ENCODE results near the gene GJE1. TPM values are rescaled to one million over a fixed set of nuclear protein-coding genes. Genes with fewer than 3 reads are reported as not detected.

Gene GJE1
- total and polyA plus RNA-seq, 11 donors = not detected

- TF ChIP-seq POLR2A (IDR thresholded peaks at IDR 0.05) (no peak), CTCF (IDR thresholded peaks at IDR 0.05) (no peak)
- ATAC-seq (no peak), DNase-seq (no peak)
- intact Hi-C loops (cut with DNase I) = no loop called here
- WGBS, 4 donors = 87 to 91% (median 89%) methylated on average over 4 of the region's 4 CpGs
- H3K27ac ChIP-seq = no peak overlapping the region
- H3K4me3 ChIP-seq = no peak overlapping the region
- peaks cover 0 to 42% (median 35%) of the 10 kb centered on the region in 9 donors for H3K36me3 ChIP-seq
- H3K9me3 ChIP-seq = no peaks in the 10 kb centered on the region
- peaks cover 0 to 25% (median 9%) of the 10 kb centered on the region in 12 donors for H3K4me1 ChIP-seq
- no peaks in the 10 kb centered on the region for H3K27me3 ChIP-seq
Observed at GRCh38 chr6:142165227-142165626, 32.5 kb downstream of the GJE1 start.

DNA sequence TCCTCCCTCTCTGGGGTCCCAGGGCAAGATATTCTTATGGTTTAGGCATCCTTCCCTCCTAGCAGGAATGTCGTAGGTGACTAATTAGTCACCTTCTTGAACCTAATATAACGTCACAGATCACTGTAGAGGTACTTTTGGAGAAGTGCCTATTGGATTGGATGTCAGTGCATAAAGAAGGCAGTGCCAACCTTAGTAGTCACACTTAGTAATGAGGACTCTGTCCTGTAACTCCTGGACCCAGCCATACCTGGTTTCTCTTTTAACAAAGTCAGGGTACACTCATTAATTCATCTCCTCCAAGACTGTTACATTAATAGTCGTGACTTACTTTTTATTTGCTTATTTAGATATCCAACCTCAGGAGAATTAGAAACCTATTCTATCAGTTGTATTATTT lies 34.3 kb downstream of the GJE1 start:
- no peak overlapping the region for H3K27ac ChIP-seq
- peaks cover 0 to 22% (median 6%) of the 10 kb centered on the region in 12 donors for H3K4me1 ChIP-seq
- peaks cover 0 to 60% (median 53%) of the 10 kb centered on the region in 9 donors for H3K36me3 ChIP-seq
- DNase-seq (no peak), ATAC-seq (no peak)
- 58 to 74% (median 66%) methylated on average over 3 of the region's 3 CpGs for WGBS, 4 donors
- H3K4me3 ChIP-seq = no peak overlapping the region
- no peak for TF ChIP-seq CTCF (IDR thresholded peaks at IDR 0.05)
- TF ChIP-seq POLR2A (IDR thresholded peaks at IDR 0.05) = no peak
- intact Hi-C loops (cut with DNase I) = no loop called here
- no peaks in the 10 kb centered on the region for H3K9me3 ChIP-seq
- no peaks in the 10 kb centered on the region for H3K27me3 ChIP-seq

DNA sequence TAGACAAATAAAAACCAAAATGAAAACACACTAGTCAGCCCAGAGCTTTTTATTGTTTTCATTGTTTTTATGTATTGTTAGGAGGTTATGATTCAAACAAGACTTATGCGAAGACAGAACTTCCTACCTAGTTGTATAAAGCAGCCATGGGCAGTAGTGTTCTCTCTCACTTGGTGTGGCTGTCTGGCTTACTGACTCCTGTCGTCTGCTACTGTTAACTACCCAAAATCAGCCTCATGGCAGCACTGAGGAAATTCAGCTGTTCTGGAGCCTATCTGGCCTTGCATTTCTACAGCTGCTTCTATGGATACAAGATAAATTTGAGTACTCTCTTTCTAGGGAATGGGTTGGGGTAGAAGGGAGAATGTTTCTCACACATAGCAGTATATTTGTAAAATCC lies 34.8 kb downstream of the GJE1 start:
- no peak overlapping the region for H3K4me3 ChIP-seq
- H3K9me3 ChIP-seq = no peaks in the 10 kb centered on the region
- H3K27me3 ChIP-seq = no peaks in the 10 kb centered on the region
- intact Hi-C loops (cut with DNase I) = no loop called here
- no peak overlapping the region for H3K27ac ChIP-seq
- ATAC-seq (no peak), DNase-seq (no peak)
- H3K4me1 ChIP-seq = peaks cover 0 to 18% (median 5%) of the 10 kb centered on the region in 12 donors
- 58 to 59% (median 58%) methylated on average over 2 of the region's 2 CpGs for WGBS, 4 donors
- TF ChIP-seq POLR2A (IDR thresholded peaks at IDR 0.05) (no peak), CTCF (IDR thresholded peaks at IDR 0.05) (no peak)
- H3K36me3 ChIP-seq = peaks cover 0 to 65% (median 57%) of the 10 kb centered on the region in 9 donors

GRCh38 chr6:142171351-142171750 lies 38.6 kb downstream of the GJE1 start:
- Histone ChIP-seq H3K27me3 (no peaks in the 10 kb centered on the region), H3K4me3 (no peak overlapping the region), H3K27ac (no peak overlapping the region), H3K36me3 (peaks cover 0 to 90% (median 74%) of the 10 kb centered on the region in 9 donors), H3K4me1 (no peaks in the 10 kb centered on the region), H3K9me3 (no peaks in the 10 kb centered on the region)
- TF ChIP-seq POLR2A (IDR thresholded peaks at IDR 0.05) = no peak
- TF ChIP-seq CTCF (IDR thresholded peaks at IDR 0.05) = no peak
- DNase-seq (no peak), ATAC-seq (no peak)
- intact Hi-C loops (cut with DNase I) = no loop called here

Data from heart left ventricle (tissue), 16 donors.